ENCODE data around the gene CTNNBL1. TPM values are rescaled to one million over a fixed set of nuclear protein-coding genes. Genes with fewer than 3 reads are reported as not detected.
"Not testable (repeated sequence)": the region's sequence is repeated elsewhere in the genome, so short reads cannot be mapped to it uniquely, and the experiment has no call there.

Gene CTNNBL1
- total RNA-seq, 2 donors from 2014 or later = 68.6 to 68.7 TPM

- no peaks in the 10 kb centered on the region for H3K9me3 Mint-ChIP-seq
- Histone ChIP-seq H3K4me3 (ENCODE audit: low read length) (no peak overlapping the region), H3K27ac (ENCODE audit: low read depth, low read length) (no peak overlapping the region), H3K9me3 (ENCODE audit: control insufficient read depth, low read length) (no peaks in the 10 kb centered on the region), H3K9ac (ENCODE audit: extremely low read depth, low read length, poor library complexity, severe bottlenecking) (no peak overlapping the region), H3K4me1 (ENCODE audit: control insufficient read depth, insufficient read depth, low read length) (peaks cover 7% of the 10 kb centered on the region), H3K36me3 (ENCODE audit: control insufficient read depth, insufficient read depth, low read length) (no peaks in the 10 kb centered on the region), H3K27me3 (ENCODE audit: control insufficient read depth, insufficient read depth, low read length, poor library complexity, severe bottlenecking) (no peaks in the 10 kb centered on the region)
- 83 to 87% methylated on average over 3 to 11 of the region's 11 CpGs for WGBS, 2 experiments (ENCODE audit: insufficient coverage in 1 of 2, insufficient read length in 1 of 2)
- H3K4me3 Mint-ChIP-seq = no peak overlapping the region
- no peaks in the 10 kb centered on the region for H3K36me3 Mint-ChIP-seq (ENCODE audit: low read depth)
- no peaks in the 10 kb centered on the region for H3K27me3 Mint-ChIP-seq (ENCODE audit: insufficient read depth)
- no peak overlapping the region for H3K27ac Mint-ChIP-seq
- no peak for DNase-seq
- no peak for TF ChIP-seq CTCF (conservative IDR thresholded peaks at IDR 0.05)
- H3K4me1 Mint-ChIP-seq = peaks cover 16% of the 10 kb centered on the region
These were observed 15.6 kb upstream of the CTNNBL1 start for GRCh38 chr20:37677969-37678861.

- not testable (repeated sequence) for H3K4me1 Mint-ChIP-seq; H3K27me3 Mint-ChIP-seq (ENCODE audit: insufficient read depth); H3K27ac Mint-ChIP-seq; H3K4me3 Mint-ChIP-seq; H3K4me1 ChIP-seq (ENCODE audit: control insufficient read depth, insufficient read depth, low read length); H3K36me3 Mint-ChIP-seq (ENCODE audit: low read depth); H3K9ac ChIP-seq (ENCODE audit: extremely low read depth, low read length, poor library complexity, severe bottlenecking); H3K27ac ChIP-seq (ENCODE audit: low read depth, low read length); H3K4me3 ChIP-seq (ENCODE audit: low read length); H3K9me3 Mint-ChIP-seq; H3K9me3 ChIP-seq (ENCODE audit: control insufficient read depth, low read length); H3K27me3 ChIP-seq (ENCODE audit: control insufficient read depth, insufficient read depth, low read length, poor library complexity, severe bottlenecking); H3K36me3 ChIP-seq (ENCODE audit: control insufficient read depth, insufficient read depth, low read length); DNase-seq
- WGBS, 2 experiments (ENCODE audit: insufficient coverage in 1 of 2, insufficient read length in 1 of 2) = 50 to 91% methylated on average over 1 to 4 of the region's 4 CpGs
These were observed 14.1 kb upstream of the CTNNBL1 start for GRCh38 chr20:37679751-37680150.

- 88 to 90% methylated on average over 1 to 3 of the region's 3 CpGs for WGBS, 2 experiments (ENCODE audit: insufficient coverage in 1 of 2, insufficient read length in 1 of 2)
- peak; percentile 21 for DNase-seq
- TF ChIP-seq CTCF (conservative IDR thresholded peaks at IDR 0.05) = no peak
- no peak overlapping the region for H3K27ac ChIP-seq (ENCODE audit: low read depth, low read length)
- no peaks in the 10 kb centered on the region for H3K27me3 ChIP-seq (ENCODE audit: control insufficient read depth, insufficient read depth, low read length, poor library complexity, severe bottlenecking)
- Mint-ChIP-seq H3K4me1 (peaks cover 4% of the 10 kb centered on the region), H3K4me3 (no peak overlapping the region), H3K9me3 (no peaks in the 10 kb centered on the region), H3K27ac (no peak overlapping the region), H3K27me3 (ENCODE audit: insufficient read depth) (peaks cover 5% of the 10 kb centered on the region), H3K36me3 (ENCODE audit: low read depth) (no peaks in the 10 kb centered on the region)
- no peaks in the 10 kb centered on the region for H3K4me1 ChIP-seq (ENCODE audit: control insufficient read depth, insufficient read depth, low read length)
- H3K36me3 ChIP-seq (ENCODE audit: control insufficient read depth, insufficient read depth, low read length) = no peaks in the 10 kb centered on the region
- H3K9me3 ChIP-seq (ENCODE audit: control insufficient read depth, low read length) = no peaks in the 10 kb centered on the region
- H3K4me3 ChIP-seq (ENCODE audit: low read length) = no peak overlapping the region
- H3K9ac ChIP-seq (ENCODE audit: extremely low read depth, low read length, poor library complexity, severe bottlenecking) = no peak overlapping the region
These were observed 13.4 kb upstream of the CTNNBL1 start for GRCh38 chr20:37680420-37680819.

Data from endodermal cell (in vitro differentiated cells).